GM12875 (cell line): ENCODE data around the gene GRM7.

ENCODE experiments used
- H3K4me3 ChIP-seq: one replicate; pipeline ENCODE4 v1.5.1; 2011; ENCODE audit warnings: low read depth, low read length, control low read depth
- CTCF ChIP-seq: IDR thresholded peaks from 2 replicates; pipeline ENCODE4 v1.5.1; 2011; ENCODE audit warnings: low read depth, mild to moderate bottlenecking, control low read depth, inconsistent platforms, low read length, moderate library complexity, borderline replicate concordance; ENCODE audit not compliant: insufficient read depth

Gene GRM7

GRCh38 chr3:6860954-6861624 lies at the start of gene GRM7:
TSS of gene GRM7 (plus strand) at chr3:6861115.
- no peak within 1 kb of the TSS for H3K4me3 ChIP-seq
- no peak for TF ChIP-seq CTCF

- no peak overlapping the region for H3K4me3 ChIP-seq
- no peak for TF ChIP-seq CTCF
Observed at GRCh38 chr3:6821411-6821810, 39.5 kb upstream of the GRM7 start.

GRCh38 chr3:6825524-6825923 lies 35.4 kb upstream of the GRM7 start:
- no peak for TF ChIP-seq CTCF
- H3K4me3 ChIP-seq: no peak overlapping the region

GRCh38 chr3:6827453-6827852 lies 33.5 kb upstream of the GRM7 start:
- TF ChIP-seq CTCF: no peak
- H3K4me3 ChIP-seq: no peak overlapping the region

GRCh38 chr3:6844723-6845122 lies 16.2 kb upstream of the GRM7 start:
- no peak overlapping the region for H3K4me3 ChIP-seq
- no peak for TF ChIP-seq CTCF

GRCh38 chr3:6854184-6854583 lies 6.7 kb upstream of the GRM7 start:
- H3K4me3 ChIP-seq: no peak overlapping the region
- no peak for TF ChIP-seq CTCF

GRCh38 chr3:6857510-6857909 lies 3.4 kb upstream of the GRM7 start:
- TF ChIP-seq CTCF: no peak
- H3K4me3 ChIP-seq: no peak overlapping the region
